ENCODE measurements around the gene GPSM3. TPM values are rescaled to one million over a fixed set of nuclear protein-coding genes. Genes with fewer than 3 reads are reported as not detected.

The GPSM3 gene
- total RNA-seq, 4 donors from 2014 or later, result 5.7 to 17.4 (median 8.6) TPM

- H3K27me3 ChIP-seq, result no peaks in the 10 kb centered on the region
- H3K9me3 ChIP-seq, result no peaks in the 10 kb centered on the region
- DNase-seq (ENCODE audit: extremely low spot score), result no peak
- TF ChIP-seq POLR2AphosphoS5 (IDR thresholded peaks at IDR 0.05), result no peak
- TF ChIP-seq, protein P1, sequence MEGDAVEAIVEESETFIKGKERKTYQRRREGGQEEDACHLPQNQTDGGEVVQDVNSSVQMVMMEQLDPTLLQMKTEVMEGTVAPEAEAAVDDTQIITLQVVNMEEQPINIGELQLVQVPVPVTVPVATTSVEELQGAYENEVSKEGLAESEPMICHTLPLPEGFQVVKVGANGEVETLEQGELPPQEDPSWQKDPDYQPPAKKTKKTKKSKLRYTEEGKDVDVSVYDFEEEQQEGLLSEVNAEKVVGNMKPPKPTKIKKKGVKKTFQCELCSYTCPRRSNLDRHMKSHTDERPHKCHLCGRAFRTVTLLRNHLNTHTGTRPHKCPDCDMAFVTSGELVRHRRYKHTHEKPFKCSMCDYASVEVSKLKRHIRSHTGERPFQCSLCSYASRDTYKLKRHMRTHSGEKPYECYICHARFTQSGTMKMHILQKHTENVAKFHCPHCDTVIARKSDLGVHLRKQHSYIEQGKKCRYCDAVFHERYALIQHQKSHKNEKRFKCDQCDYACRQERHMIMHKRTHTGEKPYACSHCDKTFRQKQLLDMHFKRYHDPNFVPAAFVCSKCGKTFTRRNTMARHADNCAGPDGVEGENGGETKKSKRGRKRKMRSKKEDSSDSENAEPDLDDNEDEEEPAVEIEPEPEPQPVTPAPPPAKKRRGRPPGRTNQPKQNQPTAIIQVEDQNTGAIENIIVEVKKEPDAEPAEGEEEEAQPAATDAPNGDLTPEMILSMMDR (IDR thresholded peaks at IDR 0.05), result no peak
- WGBS, result 76% methylated on average over 10 of the region's 10 CpGs
- intact Hi-C loops (cut with DNase I), result no loop called here
- H3K4me3 ChIP-seq, result peak overlapping the region in 2 of 4 donors; percentile 75 to 85
- peaks cover 59 to 78% (median 73%) of the 10 kb centered on the region in 4 donors for H3K4me1 ChIP-seq
- H3K36me3 ChIP-seq, result peaks cover 0 to 44% (median 30%) of the 10 kb centered on the region in 4 donors
- H3K27ac ChIP-seq (replicated peaks in 1 of 4), result peak overlapping the region; percentile 20 to 99 (median 96)
These were observed 12.6 kb downstream of the GPSM3 start for GRCh38 chr6:32179766-32180405.

DNA sequence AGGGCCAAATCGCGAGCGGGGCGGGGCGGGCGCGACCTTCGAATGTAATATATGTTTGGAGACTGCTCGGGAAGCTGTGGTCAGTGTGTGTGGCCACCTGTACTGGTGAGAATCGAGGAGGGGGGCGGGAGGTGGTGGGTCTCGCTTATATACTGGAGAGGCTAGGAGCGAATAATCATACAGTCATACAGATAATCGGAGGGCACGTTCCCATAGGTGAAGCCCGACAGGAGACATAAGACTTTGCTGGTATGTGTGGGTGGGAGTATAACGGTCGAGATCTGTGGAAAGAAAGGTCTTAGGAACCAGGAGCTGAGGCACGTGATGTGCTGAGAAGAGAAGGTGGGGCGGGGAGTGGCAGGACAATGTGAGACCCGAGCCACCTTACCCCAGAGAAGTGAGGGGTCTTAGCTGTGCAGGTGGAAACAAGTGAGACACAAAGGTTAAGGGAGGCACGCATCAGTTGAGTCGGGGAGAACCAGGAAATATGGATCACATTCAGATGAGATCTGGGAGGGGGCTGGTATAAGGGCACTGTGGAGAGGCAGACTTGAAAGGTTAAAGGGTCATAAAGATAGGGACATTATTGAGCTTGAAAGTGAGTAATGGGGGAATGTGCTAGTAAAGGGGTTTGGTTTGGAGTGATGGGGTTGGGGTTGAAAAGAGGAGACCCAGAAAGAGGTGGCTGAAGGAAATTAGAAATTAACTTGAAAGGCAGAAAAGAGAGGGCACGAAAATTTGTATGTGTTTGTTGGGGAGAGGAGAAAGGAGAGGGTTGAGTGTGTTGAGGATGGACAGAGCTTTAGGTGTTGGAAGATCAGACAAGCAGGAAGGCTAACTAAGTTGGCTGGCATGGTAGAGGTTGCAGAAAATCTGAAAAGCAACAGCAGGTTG is 13.6 kb downstream of the GPSM3 start:
- no peak for DNase-seq (ENCODE audit: extremely low spot score)
- WGBS, result 6% methylated on average over 15 of the region's 24 CpGs
- Histone ChIP-seq H3K36me3 (peaks cover 0 to 42% (median 28%) of the 10 kb centered on the region in 4 donors), H3K9me3 (no peaks in the 10 kb centered on the region), H3K4me1 (peaks cover 54 to 78% (median 73%) of the 10 kb centered on the region in 4 donors), H3K27me3 (no peaks in the 10 kb centered on the region), H3K4me3 (peak overlapping the region; percentile 74 to 93 (median 80)), H3K27ac (replicated peaks in 1 of 4) (peak overlapping the region; percentile 94 to 99 (median 96))
- intact Hi-C loops (cut with DNase I), result no loop called here
- TF ChIP-seq POLR2A (IDR thresholded peaks at IDR 0.05; ENCODE audit: low read depth) (no peak), EP300 (IDR thresholded peaks at IDR 0.05) (no peak), POLR2AphosphoS5 (IDR thresholded peaks at IDR 0.05) (no peak)
- TF ChIP-seq, protein P1 (IDR thresholded peaks at IDR 0.05), result no peak

GRCh38 chr6:32177788-32178546 is 14.5 kb downstream of the GPSM3 start, which contains the start of gene RNF5:
Gene RNF5, plus strand, starts transcription at chr6:32178405. Its CDS starts 107 bp downstream, at chr6:32178512.
- TF ChIP-seq, protein P1 (IDR thresholded peaks at IDR 0.05), result peak in 1 of 3 experiments; percentile 19
- TF ChIP-seq EP300 (IDR thresholded peaks at IDR 0.05), result no peak
- peak; percentile 77 to 80 for TF ChIP-seq POLR2AphosphoS5 (IDR thresholded peaks at IDR 0.05)
- TF ChIP-seq POLR2A (IDR thresholded peaks at IDR 0.05; ENCODE audit: low read depth), result no peak
- Histone ChIP-seq H3K4me1 (peaks cover 50 to 84% (median 81%) of the 10 kb centered on the region in 4 donors), H3K27ac (replicated peaks in 1 of 4) (peak within 1 kb of the TSS; percentile 94 to 99 (median 96)), H3K4me3 (peak within 1 kb of the TSS; percentile 74 to 93 (median 80)), H3K36me3 (peaks cover 0 to 33% (median 25%) of the 10 kb centered on the region in 4 donors), H3K9me3 (no peaks in the 10 kb centered on the region), H3K27me3 (no peaks in the 10 kb centered on the region)
- intact Hi-C loops (cut with DNase I), result no loop called here
- 2% methylated on average over 33 of the region's 33 CpGs for WGBS
- peak; percentile 99 for DNase-seq (ENCODE audit: extremely low spot score)

GRCh38 chr6:32177183-32177787 is 15.2 kb downstream of the GPSM3 start:
- Histone ChIP-seq H3K4me3 (peak overlapping the region; percentile 74 to 93 (median 80)), H3K36me3 (peaks cover 0 to 27% (median 21%) of the 10 kb centered on the region in 4 donors), H3K27ac (replicated peaks in 1 of 4) (peak overlapping the region; percentile 94 to 99 (median 96)), H3K27me3 (no peaks in the 10 kb centered on the region), H3K9me3 (no peaks in the 10 kb centered on the region), H3K4me1 (peaks cover 50 to 83% (median 81%) of the 10 kb centered on the region in 4 donors)
- no peak for TF ChIP-seq EP300 (IDR thresholded peaks at IDR 0.05)
- peak in 1 of 2 donors; percentile 75 for TF ChIP-seq POLR2AphosphoS5 (IDR thresholded peaks at IDR 0.05)
- no peak for TF ChIP-seq POLR2A (IDR thresholded peaks at IDR 0.05; ENCODE audit: low read depth)
- TF ChIP-seq, protein P1 (IDR thresholded peaks at IDR 0.05), result no peak
- intact Hi-C loops (cut with DNase I), result no loop called here
- 0% methylated on average over 17 of the region's 20 CpGs for WGBS
- no peak for DNase-seq (ENCODE audit: extremely low spot score)
